Osteoblast (primary cell): ENCODE data around the gene CCDC174. TPM values are rescaled to one million over a fixed set of nuclear protein-coding genes. Genes with fewer than 3 reads are reported as not detected.

ENCODE experiments used
- DNase-seq: peaks from one replicate; pipeline ENCODE4 v3.0.0; 2011; ENCODE audit warnings: low spot score, mixed read lengths; ENCODE audit not compliant: insufficient read length; ENCODE audit errors: missing footprints
- H2AFZ ChIP-seq: 2 replicates; pipeline ENCODE4 v1.6.0; 2011; ENCODE audit warnings: mild to moderate bottlenecking, low read length
- H3K27ac ChIP-seq: 2 replicates; pipeline ENCODE4 v1.5.1; 2011; ENCODE audit warnings: mild to moderate bottlenecking, low read depth, low read length, moderate library complexity
- H3K27me3 ChIP-seq: 2 replicates; pipeline ENCODE4 v1.6.0; 2012; ENCODE audit warnings: mild to moderate bottlenecking, control low read depth, inconsistent platforms, low read length, moderate library complexity; ENCODE audit not compliant: insufficient read depth
- H3K36me3 ChIP-seq: 2 replicates; pipeline ENCODE4 v1.5.1; 2011; ENCODE audit warnings: mild to moderate bottlenecking, low read length, control low read depth, moderate library complexity; ENCODE audit not compliant: insufficient read depth
- H3K4me1 ChIP-seq: 2 replicates; pipeline ENCODE4 v1.5.1; 2011; ENCODE audit warnings: mild to moderate bottlenecking, low read length, control low read depth, moderate library complexity; ENCODE audit not compliant: insufficient read depth
- H3K4me2 ChIP-seq: 2 replicates; pipeline ENCODE4 v1.6.0; 2011; ENCODE audit warnings: mild to moderate bottlenecking, low read length; ENCODE audit not compliant: insufficient read depth
- H3K4me3 ChIP-seq: fragments of 200-600 bp; sonication (generic); 3 replicates; pipeline ENCODE4 v1.5.1; 2012; ENCODE audit warnings: mild to moderate bottlenecking, low read length, inconsistent platforms; ENCODE audit not compliant: insufficient read depth
- H3K79me2 ChIP-seq: 2 replicates; pipeline ENCODE4 v1.6.0; 2012; ENCODE audit warnings: mild to moderate bottlenecking, low read length, control low read depth, inconsistent platforms; ENCODE audit not compliant: insufficient read depth
- H3K9me3 ChIP-seq: 2 replicates; pipeline ENCODE4 v1.5.1; 2011; ENCODE audit warnings: low read depth, low read length, control low read depth
- H4K20me1 ChIP-seq: 2 replicates; pipeline ENCODE4 v1.6.0; 2012; ENCODE audit warnings: mild to moderate bottlenecking, low read length, control low read depth; ENCODE audit not compliant: insufficient read depth
- CTCF ChIP-seq: IDR thresholded peaks from 2 replicates; pipeline ENCODE4 v1.5.1; 2011; ENCODE audit warnings: mild to moderate bottlenecking, low read depth, low read length, moderate library complexity; ENCODE audit errors: extremely low read depth
- total RNA-seq: library from RNA; depleted of rRNA; stranded (reverse); fragments of >200 nt; gene quantifications from 2 replicates; pipeline ENCODE4 v1.2.3, GENCODE V29; 2012

The CCDC174 gene
- 14.5 and 16.2 TPM in 2 replicates for total RNA-seq

- DNase-seq: peak; percentile 95
- TF ChIP-seq CTCF: no peak
- H3K4me2 ChIP-seq: peak within 1 kb of the TSS; percentile 98
These were observed at the start of gene CCDC174 for GRCh38 chr3:14651440-14652251. Gene CCDC174, plus strand, starts transcription at chr3:14651762. Its CDS starts 75 bp downstream, at chr3:14651837.

DNA sequence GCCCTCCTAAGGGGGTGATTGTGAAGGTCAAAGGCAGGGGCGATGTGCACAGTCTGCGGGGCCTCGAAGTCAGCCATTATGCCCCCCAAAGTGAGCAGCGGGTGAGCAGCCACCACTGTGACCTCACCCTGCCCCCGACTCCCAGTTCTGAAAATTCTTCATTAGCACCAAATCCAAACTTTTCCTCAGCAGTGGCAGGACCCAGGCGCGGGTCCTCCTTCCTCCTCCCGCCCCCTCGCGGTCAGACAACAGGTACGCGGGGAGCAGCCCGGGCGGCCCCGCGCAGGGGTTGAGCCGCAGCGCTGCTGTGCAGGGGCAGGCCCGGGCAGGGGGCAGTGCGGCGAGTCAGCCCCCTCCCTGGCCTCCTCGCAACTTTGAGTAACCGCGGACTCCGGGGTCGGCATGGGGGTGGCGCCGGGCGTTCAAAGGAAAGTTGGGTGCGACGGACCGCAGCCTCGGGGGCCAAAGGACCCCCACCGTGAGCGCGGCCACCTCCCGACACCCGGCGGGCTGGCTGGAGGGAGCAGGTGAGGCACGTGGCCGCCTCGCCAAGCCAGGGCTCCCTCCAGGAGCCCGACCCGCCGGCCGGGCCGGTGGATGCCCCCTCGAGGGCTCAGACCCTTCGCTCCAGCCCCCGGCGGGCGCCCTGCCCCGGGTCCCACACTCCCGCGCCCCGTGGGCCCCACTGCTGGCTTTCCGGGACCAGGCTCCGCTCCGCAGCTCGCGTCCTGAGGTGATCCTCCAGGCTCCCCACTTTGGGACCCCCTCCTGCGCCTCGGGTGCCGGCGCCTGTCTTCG, 49.4 kb upstream of the CCDC174 start:
- no peak overlapping the region for H2AFZ ChIP-seq
- H3K9me3 ChIP-seq: no peaks in the 10 kb centered on the region
- H4K20me1 ChIP-seq: no peaks in the 10 kb centered on the region
- H3K4me1 ChIP-seq: no peaks in the 10 kb centered on the region
- H3K36me3 ChIP-seq: no peaks in the 10 kb centered on the region
- no peak overlapping the region for H3K4me2 ChIP-seq
- TF ChIP-seq CTCF: no peak
- no peaks in the 10 kb centered on the region for H3K79me2 ChIP-seq
- DNase-seq: peak; percentile 69
- no peak overlapping the region for H3K4me3 ChIP-seq
- peaks cover 31% of the 10 kb centered on the region for H3K27me3 ChIP-seq
- no peak overlapping the region for H3K27ac ChIP-seq

More at GRCh38 chr3:14651440-14652251, at the start of gene CCDC174:
- peak within 1 kb of the TSS; percentile 98 for H2AFZ ChIP-seq
- no peaks in the 10 kb centered on the region for H3K9me3 ChIP-seq
- H3K36me3 ChIP-seq: peaks cover 21% of the 10 kb centered on the region
- no peaks in the 10 kb centered on the region for H3K27me3 ChIP-seq
- H4K20me1 ChIP-seq: no peaks in the 10 kb centered on the region
- peaks cover 5% of the 10 kb centered on the region for H3K4me1 ChIP-seq
- H3K27ac ChIP-seq: peak within 1 kb of the TSS; percentile 95
- peaks cover 22% of the 10 kb centered on the region for H3K79me2 ChIP-seq
- peak within 1 kb of the TSS; percentile 90 for H3K4me3 ChIP-seq

- no peak overlapping the region for H3K4me2 ChIP-seq
- H3K9me3 ChIP-seq: no peaks in the 10 kb centered on the region
- H4K20me1 ChIP-seq: no peaks in the 10 kb centered on the region
- TF ChIP-seq CTCF: no peak
- peak; percentile 89 for DNase-seq
- no peaks in the 10 kb centered on the region for H3K79me2 ChIP-seq
- H3K36me3 ChIP-seq: no peaks in the 10 kb centered on the region
- peaks cover 31% of the 10 kb centered on the region for H3K27me3 ChIP-seq
- H3K27ac ChIP-seq: no peak overlapping the region
- no peak overlapping the region for H3K4me3 ChIP-seq
- H3K4me1 ChIP-seq: no peaks in the 10 kb centered on the region
- no peak overlapping the region for H2AFZ ChIP-seq
These were observed 48.5 kb upstream of the CCDC174 start for GRCh38 chr3:14602804-14603644.
